ENCODE results near the gene KDELR3. TPM values are rescaled to one million over a fixed set of nuclear protein-coding genes. Genes with fewer than 3 reads are reported as not detected.

Gene KDELR3
- total and polyA plus RNA-seq, 2 donors (not counting 3 experiments of a cell fraction or from before 2014, with no cell fraction given): 28.6 to 61.3 TPM

GRCh38 chr22:38484244-38484643 is 16.3 kb downstream of the KDELR3 start:
- no peak overlapping the region for H3K27ac ChIP-seq (ENCODE audit: insufficient read depth, low read depth, low read length)
- dilution Hi-C loops (cut with MboI; ENCODE audit: extremely low pct_ligation_motif_present, low sequenced_read_pairs) (no loop called here), intact Hi-C loops (cut with micrococcal nuclease) (no loop called here)
- FAIRE-seq (no peak), DNase-seq (ENCODE audit: low read depth, low spot score) (no peak)
- no peaks in the 10 kb centered on the region for H3K9me3 ChIP-seq (replicated peaks; ENCODE audit: control insufficient read depth, insufficient read depth, low read length)
- H3K36me3 ChIP-seq (ENCODE audit: control insufficient read depth in 2 of 2, extremely low read depth in 1 of 2, insufficient read depth in 2 of 2, low read length in 2 of 2): peaks cover 56 to 70% of the 10 kb centered on the region in 2 experiments
- BruUV-seq (replicated peaks): no TSS peak
- no peak overlapping the region for H2AFZ ChIP-seq (ENCODE audit: low read depth, low read length)
- peaks cover 14% of the 10 kb centered on the region for H3K79me2 ChIP-seq (ENCODE audit: control insufficient read depth, insufficient read depth, low read length)
- no peaks in the 10 kb centered on the region for H3K9me1 ChIP-seq (replicated peaks; ENCODE audit: control insufficient read depth, extremely low read depth, insufficient read depth, low read length)
- H3K4me1 ChIP-seq (ENCODE audit: control insufficient read depth, extremely low read depth, insufficient read depth, low read length): no peaks in the 10 kb centered on the region
- peaks cover 3% of the 10 kb centered on the region for H4K20me1 ChIP-seq (replicated peaks; ENCODE audit: control insufficient read depth, extremely low read depth, insufficient read depth, low read length)
- POLR2A ChIA-PET: no interaction called here
- H3K27me3 ChIP-seq (ENCODE audit: control insufficient read depth in 2 of 2, insufficient read depth in 2 of 2, low read length in 2 of 2): no peaks in the 10 kb centered on the region
- no peak overlapping the region for H3K4me3 ChIP-seq (replicated peaks in 1 of 3; ENCODE audit: insufficient read depth in 1 of 3, low read depth in 1 of 3, low read length in 3 of 3)
- CTCF ChIA-PET: interaction anchor here (1.2 kb wide), 1 partner anchor 16 kb away, joined by 3 read pairs; the partner anchor contains the start of gene KDELR3
- no peak for TF ChIP-seq EZH2 (IDR thresholded peaks at IDR 0.05; ENCODE audit: borderline replicate concordance, low read depth, low read length, severe bottlenecking)
- no peak for TF ChIP-seq POLR2AphosphoS5 (IDR thresholded peaks at IDR 0.05; ENCODE audit: insufficient read depth, low read depth, low read length)
- TF ChIP-seq MAX (IDR thresholded peaks at IDR 0.05; ENCODE audit: insufficient read depth, insufficient read length): no peak
- TF ChIP-seq FOS (IDR thresholded peaks at IDR 0.05; ENCODE audit: borderline replicate concordance, insufficient read depth, low read length): no peak
- TF ChIP-seq POLR2A (IDR thresholded peaks at IDR 0.05; ENCODE audit: low read depth, low read length): no peak
- no peak for TF ChIP-seq CTCF (IDR thresholded peaks at IDR 0.05; ENCODE audit: extremely low read depth in 1 of 2, insufficient read depth in 1 of 2, low read depth in 1 of 2, low read length in 2 of 2)
- TF ChIP-seq MYC (IDR thresholded peaks at IDR 0.05; ENCODE audit: low read depth, low read length): no peak
- TF ChIP-seq JUN (IDR thresholded peaks at IDR 0.05; ENCODE audit: borderline replicate concordance, insufficient read depth, insufficient read length, low read depth): no peak
- no peak overlapping the region for H3K9ac ChIP-seq (replicated peaks; ENCODE audit: extremely low read depth, insufficient read depth, low read length)
- H3K4me2 ChIP-seq (ENCODE audit: insufficient read depth, low read length): no peak overlapping the region

Data from endothelial cell of umbilical vein (primary cell).